Measurements from ENCODE around the gene RXFP4. TPM values are rescaled to one million over a fixed set of nuclear protein-coding genes. Genes with fewer than 3 reads are reported as not detected.

Gene RXFP4
- total and polyA plus RNA-seq, 9 of the 15 experiments (the other 6 are each of a cell fraction or from before 2014, with no cell fraction given) = 0.64 TPM; not detected in 8

GRCh38 chr1:155900161-155900560 lies 41.3 kb upstream of the RXFP4 start:
- ATAC-seq = peak; percentile 93
- H4K20me1 ChIP-seq (replicated peaks; ENCODE audit: control insufficient read depth, insufficient read depth, low read length) = no peaks in the 10 kb centered on the region
- no peak overlapping the region for H3K9ac ChIP-seq (ENCODE audit: insufficient read depth in 1 of 2, low read depth in 2 of 2, low read length in 2 of 2)
- no peaks in the 10 kb centered on the region for H3K9me1 ChIP-seq (ENCODE audit: control insufficient read depth, insufficient read depth, low read length)
- ChIA-PET CTCF (ENCODE audit: low intra/inter-chr PET ratio) (no interaction called here), POLR2A (interaction anchor here (1.2 to 2.0 kb wide), 3 partner anchors 10 to 57 kb away, joined by 3 to 5 read pairs (median 5); no protein-coding TSS in a partner anchor)
- peaks cover 3 to 13% of the 10 kb centered on the region in 2 experiments; a peak in 3 of 5 replicates for H3K4me1 ChIP-seq (replicated peaks in 1 of 2; ENCODE audit: control insufficient read depth in 2 of 2, insufficient read depth in 2 of 2, low read length in 2 of 2)
- 21% methylated on average over 4 of the region's 4 CpGs for WGBS (ENCODE audit: insufficient coverage, low coverage, missing lambda C conversion rate)
- H3K27ac ChIP-seq (ENCODE audit: extremely low read depth, low read depth, low read length) = peak overlapping the region; percentile 28; the same call in 1 of the 3 replicates
- no peak overlapping the region for H3K4me3 ChIP-seq
- peak in 3 of 4 experiments; percentile 35 to 74 (median 61) for DNase-seq (ENCODE audit: extremely low read depth in 1 of 4, low spot score in 3 of 4)
- H3K27me3 ChIP-seq (ENCODE audit: control insufficient read depth in 2 of 2, insufficient read depth in 2 of 2, low read length in 2 of 2) = no peaks in the 10 kb centered on the region
- no peak overlapping the region for H2AFZ ChIP-seq (ENCODE audit: low read depth, low read length)
- FAIRE-seq = peak; percentile 82
- no peak overlapping the region for H3K4me2 ChIP-seq (ENCODE audit: insufficient read depth, low read length)
- intact Hi-C loops (cut with micrococcal nuclease) = no loop called here
- H3K9me3 ChIP-seq (replicated peaks; ENCODE audit: control insufficient read depth, insufficient read depth, low read depth, low read length) = no peaks in the 10 kb centered on the region
- in situ Hi-C loops (cut with MboI) = no loop called here
- peaks cover 75% of the 10 kb centered on the region for H3K36me3 ChIP-seq (ENCODE audit: control insufficient read depth, insufficient read depth, low read length)
- no peaks in the 10 kb centered on the region for H3K79me2 ChIP-seq (ENCODE audit: control insufficient read depth, insufficient read depth, low read length)
- TSS peak; percentile 27 for BruUV-seq (replicated peaks)
- TF ChIP-seq SMC3 (conservative IDR thresholded peaks at IDR 0.05; ENCODE audit: insufficient read depth, low read depth, low read length) (no peak), SREBF2 (CRISPR knock-in tag; IDR thresholded peaks at IDR 0.05) (no peak), PHF8 (IDR thresholded peaks at IDR 0.05; ENCODE audit: borderline replicate concordance, low read length) (no peak), BMI1 (IDR thresholded peaks at IDR 0.05; ENCODE audit: low read length) (no peak), TAL1 (IDR thresholded peaks at IDR 0.05) (peak; percentile 92), HSF4 (CRISPR knock-in tag; IDR thresholded peaks at IDR 0.05; ENCODE audit: borderline replicate concordance) (no peak), SOX6 (IDR thresholded peaks at IDR 0.05) (peak; percentile 66), ZNF407 (IDR thresholded peaks at IDR 0.05; ENCODE audit: low read depth) (no peak), SMARCA4 (IDR thresholded peaks at IDR 0.05) (peak; percentile 83), GMEB1 (CRISPR knock-in tag; IDR thresholded peaks at IDR 0.05) (no peak), PKNOX1 (IDR thresholded peaks at IDR 0.05) (peak; percentile 27; the same call in 1 of the 2 replicates), ARID1B (IDR thresholded peaks at IDR 0.05) (peak; percentile 91)
